Cardiac fibroblast (primary cell): ENCODE results near the gene COG7.
"Not testable (repeated sequence)": the region's sequence is repeated elsewhere in the genome, so short reads cannot be mapped to it uniquely, and the experiment has no call there.

Experiments
- DNase-seq, 2 donors: peaks; one replicate each; pipeline versions ENCODE4 v3.0.0 to v3.0.0-alpha.2; 2010; ENCODE audit warnings: low read depth in 2 of 2
- H3K4me3 ChIP-seq, 2 donors: replicated peaks in 1 of 2; 1 replicate in 1 of 2; 2 replicates in 1 of 2; pipeline ENCODE4 v1.5.1; 2011; ENCODE audit warnings: low read depth in 2 of 2, low read length in 2 of 2, mild to moderate bottlenecking in 2 of 2, moderate library complexity in 1 of 2
- TF ChIP-seq, protein P1 (sequence below): IDR thresholded peaks from one replicate; pipeline ENCODE4 v1.5.1; 2011; ENCODE audit warnings: low read depth, mild to moderate bottlenecking, low read length, inconsistent platforms

Gene COG7

GRCh38 chr16:23479138-23479537, 26.1 kb upstream of the COG7 start:
- H3K4me3 ChIP-seq = no peak overlapping the region
- DNase-seq = no peak
- TF ChIP-seq, protein P1, sequence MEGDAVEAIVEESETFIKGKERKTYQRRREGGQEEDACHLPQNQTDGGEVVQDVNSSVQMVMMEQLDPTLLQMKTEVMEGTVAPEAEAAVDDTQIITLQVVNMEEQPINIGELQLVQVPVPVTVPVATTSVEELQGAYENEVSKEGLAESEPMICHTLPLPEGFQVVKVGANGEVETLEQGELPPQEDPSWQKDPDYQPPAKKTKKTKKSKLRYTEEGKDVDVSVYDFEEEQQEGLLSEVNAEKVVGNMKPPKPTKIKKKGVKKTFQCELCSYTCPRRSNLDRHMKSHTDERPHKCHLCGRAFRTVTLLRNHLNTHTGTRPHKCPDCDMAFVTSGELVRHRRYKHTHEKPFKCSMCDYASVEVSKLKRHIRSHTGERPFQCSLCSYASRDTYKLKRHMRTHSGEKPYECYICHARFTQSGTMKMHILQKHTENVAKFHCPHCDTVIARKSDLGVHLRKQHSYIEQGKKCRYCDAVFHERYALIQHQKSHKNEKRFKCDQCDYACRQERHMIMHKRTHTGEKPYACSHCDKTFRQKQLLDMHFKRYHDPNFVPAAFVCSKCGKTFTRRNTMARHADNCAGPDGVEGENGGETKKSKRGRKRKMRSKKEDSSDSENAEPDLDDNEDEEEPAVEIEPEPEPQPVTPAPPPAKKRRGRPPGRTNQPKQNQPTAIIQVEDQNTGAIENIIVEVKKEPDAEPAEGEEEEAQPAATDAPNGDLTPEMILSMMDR = no peak

DNA sequence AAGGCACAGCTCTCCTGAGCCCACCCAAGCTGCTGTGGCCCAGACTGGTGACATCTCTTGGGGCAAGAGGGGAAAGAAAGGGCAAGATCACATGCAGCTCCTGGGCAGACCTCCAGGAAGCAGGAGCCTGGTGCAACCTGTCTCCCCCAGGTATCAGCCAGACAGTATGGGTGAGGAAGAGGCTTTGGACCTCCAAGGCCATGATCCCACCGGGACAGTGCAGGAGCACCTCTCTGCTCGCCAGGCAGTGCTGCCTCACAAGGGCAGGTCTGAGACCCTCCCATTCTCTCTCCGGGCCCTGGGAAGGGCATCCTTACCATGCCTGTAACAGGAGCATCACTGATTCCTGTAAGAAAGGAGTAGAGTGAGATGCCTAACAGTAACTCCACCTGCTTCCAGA, 25.6 kb upstream of the COG7 start:
- no peak for DNase-seq
- TF ChIP-seq, protein P1 = no peak
- H3K4me3 ChIP-seq = no peak overlapping the region

- DNase-seq = no peak
- H3K4me3 ChIP-seq = no peak overlapping the region
- TF ChIP-seq, protein P1 = no peak
Measured at GRCh38 chr16:23476289-23476688, 23.3 kb upstream of the COG7 start.

GRCh38 chr16:23469814-23470213, 16.8 kb upstream of the COG7 start:
- TF ChIP-seq, protein P1 = no peak
- peak in 1 of 2 donors; percentile 42 for DNase-seq
- H3K4me3 ChIP-seq = no peak overlapping the region

DNA sequence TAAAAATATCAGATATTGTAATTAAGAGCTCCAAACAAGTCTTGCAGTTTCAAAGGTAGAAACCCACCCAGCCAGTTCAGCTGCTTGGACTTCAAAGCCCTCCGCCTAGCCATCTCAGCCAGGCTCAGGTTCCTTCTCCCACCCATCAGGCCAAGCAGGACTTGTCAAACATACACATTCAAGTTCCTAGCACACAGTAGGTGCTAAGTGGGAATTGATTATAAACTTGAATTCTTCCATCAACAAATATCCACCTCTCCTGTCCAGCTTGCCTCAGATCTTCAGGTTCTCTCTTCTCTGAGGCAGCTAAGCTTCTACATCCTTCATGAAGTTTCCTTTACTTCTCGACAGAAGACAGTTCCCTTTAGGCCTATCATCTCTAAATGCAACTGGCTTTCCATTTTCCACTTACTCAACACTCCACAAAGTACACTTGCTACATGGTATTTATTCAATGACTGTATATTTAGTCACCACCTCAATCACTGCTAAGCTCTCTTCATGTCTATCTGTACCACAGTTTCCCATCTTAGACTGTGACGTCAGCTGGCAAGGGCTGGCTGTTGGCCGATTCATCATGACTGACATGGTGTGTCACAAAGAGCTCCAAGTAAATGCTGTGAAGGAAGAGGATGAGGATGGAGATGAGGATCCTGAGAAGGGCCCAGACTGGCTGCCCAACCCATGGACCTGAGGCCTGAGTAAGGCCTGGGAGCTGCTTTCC, 13.3 kb upstream of the COG7 start:
- TF ChIP-seq, protein P1 = no peak
- no peak overlapping the region for H3K4me3 ChIP-seq
- DNase-seq = peak; percentile 5 to 95

DNA sequence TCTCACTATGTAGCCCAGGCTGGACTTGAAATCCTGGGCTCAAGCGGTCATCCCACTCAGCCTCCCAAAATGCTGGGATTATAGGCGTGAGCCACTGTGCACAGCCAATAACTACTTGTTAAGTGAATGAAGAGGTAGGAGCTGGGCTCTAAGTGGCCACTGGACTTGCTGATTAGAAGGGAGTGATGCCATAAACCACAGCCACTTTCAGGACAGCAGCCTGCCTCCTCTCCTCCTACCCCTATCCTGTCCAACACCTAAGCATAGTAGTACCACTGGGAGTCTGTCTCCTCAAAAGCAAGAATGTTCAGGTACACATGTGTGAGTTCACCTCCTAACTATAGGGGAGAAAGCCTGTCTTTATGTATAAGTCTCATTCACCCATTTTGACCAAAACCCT, 12.2 kb upstream of the COG7 start:
- DNase-seq = no peak
- TF ChIP-seq, protein P1 = no peak
- H3K4me3 ChIP-seq = no peak overlapping the region

- DNase-seq = no peak
- H3K4me3 ChIP-seq = no peak overlapping the region
- TF ChIP-seq, protein P1 = no peak
Measured at GRCh38 chr16:23464196-23464595, 11.2 kb upstream of the COG7 start.

- peak; percentile 40 to 93 for DNase-seq
- not testable (repeated sequence) for H3K4me3 ChIP-seq
Measured at GRCh38 chr16:23462994-23463393, 10.0 kb upstream of the COG7 start.
